Central memory CD8-positive, alpha-beta T cell (primary cell): ENCODE results near the gene TTN.

Experiments used
- ATAC-seq: fragments of 150-1000 bp; cut with Tn5 transposase; replicated peaks from 2 replicates; pipeline ENCODE4 v1.10.0; 2022; ENCODE audit warnings: mild to moderate bottlenecking, moderate FRiP score, moderate number of reproducible peaks; ENCODE audit not compliant: poor library complexity, severe bottlenecking; ENCODE audit errors: extremely low read depth
- DNase-seq, 2 donors: peaks; one replicate each; pipeline ENCODE4 v3.0.0; 2021; ENCODE audit warnings: low spot score in 2 of 2
- H3K27ac Mint-ChIP-seq: one replicate; pipeline ENCODE4 v1.8.0; 2022; ENCODE audit warnings: low read depth, mild to moderate bottlenecking, moderate library complexity, mixed read lengths
- H3K27me3 Mint-ChIP-seq: one replicate; pipeline ENCODE4 v1.8.0; 2022; ENCODE audit warnings: mixed read lengths
- H3K36me3 Mint-ChIP-seq: one replicate; pipeline ENCODE4 v1.8.0; 2022; ENCODE audit warnings: mild to moderate bottlenecking, moderate library complexity, mixed read lengths; ENCODE audit not compliant: insufficient read depth
- H3K4me1 Mint-ChIP-seq: one replicate; pipeline ENCODE4 v1.8.0; 2022; ENCODE audit warnings: mixed read lengths
- H3K4me3 Mint-ChIP-seq: one replicate; pipeline ENCODE4 v1.8.0; 2022; ENCODE audit warnings: mild to moderate bottlenecking, moderate library complexity, mixed read lengths
- H3K9me3 Mint-ChIP-seq: one replicate; pipeline ENCODE4 v1.8.0; 2022; ENCODE audit warnings: mixed read lengths

The TTN gene

DNA sequence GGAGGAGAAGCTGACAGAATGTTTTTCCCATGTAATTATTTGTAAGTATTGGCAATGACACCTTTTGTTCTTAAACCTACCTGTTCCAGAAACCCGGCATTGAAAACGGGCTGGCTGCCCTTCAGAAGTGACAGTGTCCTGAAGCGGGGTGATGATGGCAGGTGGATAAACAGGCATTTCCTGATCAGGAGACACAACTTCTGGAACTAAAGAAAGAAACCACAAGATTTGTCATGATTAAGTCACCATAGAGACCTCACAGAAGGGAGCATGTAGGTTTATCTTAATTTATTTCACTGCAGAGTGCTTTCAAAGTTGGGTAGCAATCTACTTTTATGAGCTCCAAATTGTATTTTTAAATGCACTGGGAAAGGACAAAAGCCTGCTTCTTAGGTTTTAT is 43.1 kb downstream of the TTN start:
- no peak for ATAC-seq
- Mint-ChIP-seq H3K36me3 (no peaks in the 10 kb centered on the region), H3K9me3 (no peaks in the 10 kb centered on the region), H3K4me1 (no peaks in the 10 kb centered on the region), H3K27me3 (no peaks in the 10 kb centered on the region), H3K27ac (no peak overlapping the region), H3K4me3 (no peak overlapping the region)
- DNase-seq, result no peak

DNA sequence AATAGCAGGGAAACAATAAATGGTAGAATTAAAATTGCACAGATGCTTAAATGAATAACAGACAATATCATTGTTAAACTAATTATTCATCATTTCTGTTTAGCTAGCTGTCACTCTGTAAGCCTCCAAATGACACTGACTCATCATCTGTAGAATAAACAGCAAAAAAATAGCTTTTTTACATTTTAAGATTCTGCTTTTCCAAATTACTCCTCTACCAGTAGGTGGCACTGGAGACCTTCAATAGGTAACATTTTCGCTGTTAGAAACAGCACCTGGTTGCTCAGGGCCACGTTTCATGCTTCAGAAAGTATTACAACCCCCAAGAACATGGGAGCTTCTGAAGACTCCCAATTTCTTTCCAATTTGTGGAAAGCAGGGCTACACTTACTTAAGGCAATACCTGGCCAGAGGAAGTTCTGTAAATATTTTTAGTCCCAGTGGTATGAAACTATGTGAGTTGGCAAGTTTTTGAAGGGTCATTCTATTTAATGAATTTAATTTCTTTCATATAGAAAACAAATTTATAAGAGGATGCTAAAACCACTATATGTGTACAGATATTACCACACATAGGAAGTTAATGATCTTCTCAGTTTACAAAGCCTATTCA is 45.4 kb downstream of the TTN start:
- ATAC-seq (no peak), DNase-seq (no peak)
- Mint-ChIP-seq H3K4me3 (no peak overlapping the region), H3K9me3 (no peaks in the 10 kb centered on the region), H3K36me3 (no peaks in the 10 kb centered on the region), H3K27me3 (no peaks in the 10 kb centered on the region), H3K4me1 (no peaks in the 10 kb centered on the region), H3K27ac (no peak overlapping the region)

GRCh38 chr2:178756843-178757242 is 50.4 kb downstream of the TTN start:
- Mint-ChIP-seq H3K36me3 (no peaks in the 10 kb centered on the region), H3K9me3 (no peaks in the 10 kb centered on the region), H3K27me3 (no peaks in the 10 kb centered on the region), H3K27ac (no peak overlapping the region), H3K4me3 (no peak overlapping the region), H3K4me1 (no peaks in the 10 kb centered on the region)
- no peak for DNase-seq
- ATAC-seq, result no peak

GRCh38 chr2:178756343-178756742 is 50.9 kb downstream of the TTN start:
- no peak overlapping the region for H3K27ac Mint-ChIP-seq
- no peak overlapping the region for H3K4me3 Mint-ChIP-seq
- H3K36me3 Mint-ChIP-seq, result no peaks in the 10 kb centered on the region
- H3K9me3 Mint-ChIP-seq, result no peaks in the 10 kb centered on the region
- H3K27me3 Mint-ChIP-seq, result peaks cover 5% of the 10 kb centered on the region
- ATAC-seq (no peak), DNase-seq (no peak)
- H3K4me1 Mint-ChIP-seq, result no peaks in the 10 kb centered on the region

- H3K4me3 Mint-ChIP-seq, result no peak overlapping the region
- DNase-seq, result no peak
- no peaks in the 10 kb centered on the region for H3K36me3 Mint-ChIP-seq
- H3K4me1 Mint-ChIP-seq, result no peaks in the 10 kb centered on the region
- ATAC-seq, result no peak
- no peak overlapping the region for H3K27ac Mint-ChIP-seq
- peaks cover 18% of the 10 kb centered on the region for H3K27me3 Mint-ChIP-seq
- no peaks in the 10 kb centered on the region for H3K9me3 Mint-ChIP-seq
Observed at GRCh38 chr2:178747767-178748166, 59.5 kb downstream of the TTN start.

- Mint-ChIP-seq H3K27ac (no peak overlapping the region), H3K4me3 (no peak overlapping the region), H3K4me1 (no peaks in the 10 kb centered on the region), H3K36me3 (no peaks in the 10 kb centered on the region), H3K9me3 (no peaks in the 10 kb centered on the region), H3K27me3 (no peaks in the 10 kb centered on the region)
- ATAC-seq, result no peak
- DNase-seq, result no peak
Observed at GRCh38 chr2:178734518-178734917, 72.7 kb downstream of the TTN start.

DNA sequence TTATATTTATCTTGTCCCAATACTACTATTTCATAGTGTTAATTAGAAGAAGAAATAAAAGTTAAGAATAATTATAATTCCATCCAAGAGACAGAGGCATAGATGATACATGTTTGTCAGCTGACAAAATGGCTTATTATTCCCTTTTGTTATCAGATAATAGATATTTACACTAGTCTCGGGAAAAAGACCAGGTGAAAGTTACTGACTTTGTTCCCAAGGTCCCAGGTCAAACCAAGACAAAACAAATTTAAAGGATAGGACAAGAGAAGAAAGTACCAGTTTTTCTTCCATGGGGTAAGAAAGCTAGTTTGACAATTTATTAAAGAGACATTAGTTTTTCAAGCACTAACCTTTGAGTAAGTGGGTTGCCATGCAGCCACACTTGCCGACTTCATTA is 73.2 kb downstream of the TTN start:
- Mint-ChIP-seq H3K4me3 (no peak overlapping the region), H3K27me3 (no peaks in the 10 kb centered on the region), H3K4me1 (no peaks in the 10 kb centered on the region), H3K9me3 (no peaks in the 10 kb centered on the region), H3K36me3 (no peaks in the 10 kb centered on the region), H3K27ac (no peak overlapping the region)
- no peak for DNase-seq
- no peak for ATAC-seq

GRCh38 chr2:178732913-178733312 is 74.3 kb downstream of the TTN start:
- ATAC-seq (no peak), DNase-seq (no peak)

GRCh38 chr2:178731300-178731699 is 75.9 kb downstream of the TTN start:
- DNase-seq, result no peak
- Mint-ChIP-seq H3K27ac (no peak overlapping the region), H3K36me3 (no peaks in the 10 kb centered on the region), H3K4me3 (no peak overlapping the region), H3K9me3 (no peaks in the 10 kb centered on the region), H3K4me1 (no peaks in the 10 kb centered on the region), H3K27me3 (no peaks in the 10 kb centered on the region)
- ATAC-seq, result no peak

More at GRCh38 chr2:178732913-178733312, 74.3 kb downstream of the TTN start:
- no peak overlapping the region for H3K27ac Mint-ChIP-seq
- no peaks in the 10 kb centered on the region for H3K9me3 Mint-ChIP-seq
- no peak overlapping the region for H3K4me3 Mint-ChIP-seq
- no peaks in the 10 kb centered on the region for H3K4me1 Mint-ChIP-seq
- no peaks in the 10 kb centered on the region for H3K36me3 Mint-ChIP-seq
- H3K27me3 Mint-ChIP-seq, result no peaks in the 10 kb centered on the region

DNA sequence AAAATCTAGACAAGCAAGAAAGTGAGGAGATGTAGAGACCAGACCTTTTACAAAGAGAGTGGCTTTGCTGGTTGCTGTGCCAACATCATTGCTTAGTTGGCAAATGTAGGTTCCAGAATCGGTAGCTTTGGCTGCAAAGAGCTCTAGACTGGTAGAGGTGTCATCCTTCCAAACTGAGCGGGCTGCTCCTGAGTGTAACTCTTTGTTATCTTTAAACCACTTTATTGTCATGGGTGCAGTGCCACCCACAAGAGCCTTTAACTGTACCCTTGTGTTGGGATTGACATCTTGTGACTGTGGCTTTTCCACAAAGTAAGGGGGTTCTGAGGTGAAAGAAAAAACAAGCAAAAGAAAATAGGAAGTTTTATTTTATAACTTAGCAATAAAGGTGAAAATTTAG is 77.2 kb downstream of the TTN start:
- ATAC-seq, result no peak
- Mint-ChIP-seq H3K4me3 (no peak overlapping the region), H3K27me3 (no peaks in the 10 kb centered on the region)

GRCh38 chr2:178723786-178724346 is 83.4 kb downstream of the TTN start:
- Mint-ChIP-seq H3K27ac (no peak overlapping the region), H3K4me1 (no peaks in the 10 kb centered on the region), H3K27me3 (no peaks in the 10 kb centered on the region), H3K9me3 (no peaks in the 10 kb centered on the region), H3K4me3 (no peak overlapping the region), H3K36me3 (no peaks in the 10 kb centered on the region)
- ATAC-seq (no peak), DNase-seq (no peak)

More for the DNA sequence above, 77.2 kb downstream of the TTN start:
- Mint-ChIP-seq H3K27ac (no peak overlapping the region), H3K36me3 (no peaks in the 10 kb centered on the region), H3K4me1 (no peaks in the 10 kb centered on the region), H3K9me3 (no peaks in the 10 kb centered on the region)
- no peak for DNase-seq

- ATAC-seq, result no peak
- Mint-ChIP-seq H3K36me3 (no peaks in the 10 kb centered on the region), H3K4me3 (no peak overlapping the region)
Observed at GRCh38 chr2:178722296-178722695, 84.9 kb downstream of the TTN start.

GRCh38 chr2:178718988-178719387 is 88.2 kb downstream of the TTN start:
- H3K9me3 Mint-ChIP-seq, result no peaks in the 10 kb centered on the region
- H3K27me3 Mint-ChIP-seq, result no peaks in the 10 kb centered on the region
- H3K36me3 Mint-ChIP-seq, result no peaks in the 10 kb centered on the region
- ATAC-seq (no peak), DNase-seq (no peak)
- no peak overlapping the region for H3K4me3 Mint-ChIP-seq
- H3K4me1 Mint-ChIP-seq, result no peaks in the 10 kb centered on the region
- no peak overlapping the region for H3K27ac Mint-ChIP-seq

More at GRCh38 chr2:178722296-178722695, 84.9 kb downstream of the TTN start:
- Mint-ChIP-seq H3K27ac (no peak overlapping the region), H3K9me3 (no peaks in the 10 kb centered on the region), H3K4me1 (no peaks in the 10 kb centered on the region), H3K27me3 (no peaks in the 10 kb centered on the region)
- DNase-seq, result no peak
